Type B pancreatic cell (in vitro differentiated cells): ENCODE results near the gene PLEKHB1. TPM values are rescaled to one million over a fixed set of nuclear protein-coding genes. Genes with fewer than 3 reads are reported as not detected.

Experiments
- DNase-seq: peaks from one replicate; pipeline ENCODE4 v3.0.0; 2021; ENCODE audit warnings: mixed read lengths; ENCODE audit not compliant: unreplicated experiment; ENCODE audit errors: extremely low spot score
- H3K27ac Mint-ChIP-seq: 2 replicates; pipeline ENCODE4 v1.8.0; 2021; ENCODE audit warnings: mild to moderate bottlenecking, mixed read lengths
- H3K27me3 Mint-ChIP-seq: 2 replicates; pipeline ENCODE4 v1.8.0; 2021; ENCODE audit warnings: mixed read lengths
- H3K36me3 Mint-ChIP-seq: 2 replicates; pipeline ENCODE4 v1.8.0; 2021; ENCODE audit warnings: mixed read lengths
- H3K4me1 Mint-ChIP-seq: one replicate; pipeline ENCODE4 v1.8.0; 2021; ENCODE audit warnings: mixed read lengths; ENCODE audit not compliant: unreplicated experiment
- H3K4me3 Mint-ChIP-seq: 2 replicates; pipeline ENCODE4 v1.8.0; 2021; ENCODE audit warnings: mild to moderate bottlenecking, mixed read lengths
- H3K9me3 Mint-ChIP-seq: 2 replicates; pipeline ENCODE4 v1.8.0; 2021; ENCODE audit warnings: mixed read lengths
- CTCF ChIP-seq: fragments of 200-600 bp; sonication (generic); conservative IDR thresholded peaks from 2 replicates; pipeline ENCODE4 v1.5.0; 2021; ENCODE audit warnings: antibody characterized with exemption, mild to moderate bottlenecking
- total RNA-seq: library from RNA; stranded (reverse); gene quantifications from 2 replicates; pipeline ENCODE4 v1.2.1, GENCODE V29; 2021; ENCODE audit warnings: low replicate concordance

The PLEKHB1 gene
- total RNA-seq, 1 donor from 2014 or later: 16.5 TPM

GRCh38 chr11:73659961-73660360 lies 13.6 kb downstream of the PLEKHB1 start:
- peak overlapping the region; percentile 2 for H3K4me3 Mint-ChIP-seq
- H3K4me1 Mint-ChIP-seq: peaks cover 7% of the 10 kb centered on the region
- H3K27ac Mint-ChIP-seq: no peak overlapping the region
- peaks cover 9% of the 10 kb centered on the region for H3K27me3 Mint-ChIP-seq
- H3K36me3 Mint-ChIP-seq: no peaks in the 10 kb centered on the region
- no peaks in the 10 kb centered on the region for H3K9me3 Mint-ChIP-seq
- TF ChIP-seq CTCF: no peak
- no peak for DNase-seq

GRCh38 chr11:73660497-73661034 lies 14.2 kb downstream of the PLEKHB1 start:
- Mint-ChIP-seq H3K4me3 (peak overlapping the region; percentile 2), H3K27ac (no peak overlapping the region), H3K4me1 (peaks cover 13% of the 10 kb centered on the region), H3K9me3 (no peaks in the 10 kb centered on the region), H3K36me3 (no peaks in the 10 kb centered on the region), H3K27me3 (peaks cover 9% of the 10 kb centered on the region)
- DNase-seq: no peak
- no peak for TF ChIP-seq CTCF

GRCh38 chr11:73661035-73661628 lies 14.8 kb downstream of the PLEKHB1 start:
- H3K4me1 Mint-ChIP-seq: peaks cover 13% of the 10 kb centered on the region
- H3K27me3 Mint-ChIP-seq: peaks cover 9% of the 10 kb centered on the region
- H3K27ac Mint-ChIP-seq: no peak overlapping the region
- peak; percentile 96 for DNase-seq
- no peaks in the 10 kb centered on the region for H3K36me3 Mint-ChIP-seq
- no peaks in the 10 kb centered on the region for H3K9me3 Mint-ChIP-seq
- peak; percentile 99 for TF ChIP-seq CTCF
- H3K4me3 Mint-ChIP-seq: peak overlapping the region; percentile 80

GRCh38 chr11:73662445-73663157 lies 16.2 kb downstream of the PLEKHB1 start:
- no peak overlapping the region for H3K27ac Mint-ChIP-seq
- no peak for DNase-seq
- H3K4me3 Mint-ChIP-seq: no peak overlapping the region
- no peaks in the 10 kb centered on the region for H3K36me3 Mint-ChIP-seq
- no peak for TF ChIP-seq CTCF
- H3K27me3 Mint-ChIP-seq: peaks cover 9% of the 10 kb centered on the region
- no peaks in the 10 kb centered on the region for H3K9me3 Mint-ChIP-seq
- peaks cover 13% of the 10 kb centered on the region for H3K4me1 Mint-ChIP-seq

GRCh38 chr11:73663604-73664495 lies 17.5 kb downstream of the PLEKHB1 start:
- TF ChIP-seq CTCF: no peak
- peaks cover 13% of the 10 kb centered on the region for H3K4me1 Mint-ChIP-seq
- H3K9me3 Mint-ChIP-seq: no peaks in the 10 kb centered on the region
- H3K27me3 Mint-ChIP-seq: peaks cover 9% of the 10 kb centered on the region
- no peak overlapping the region for H3K27ac Mint-ChIP-seq
- no peak for DNase-seq
- H3K4me3 Mint-ChIP-seq: no peak overlapping the region
- H3K36me3 Mint-ChIP-seq: peaks cover under 1% of the 10 kb centered on the region
